CD4-positive, alpha-beta T cell treated with Interleukin-4 for 1 hour (primary cell): ENCODE data around the gene CARD18.

ENCODE experiments used
- DNase-seq, 2 donors: peaks; one replicate each; pipeline ENCODE4 v3.0.0-alpha.2; 2020 to 2022

CARD18 gene

DNA sequence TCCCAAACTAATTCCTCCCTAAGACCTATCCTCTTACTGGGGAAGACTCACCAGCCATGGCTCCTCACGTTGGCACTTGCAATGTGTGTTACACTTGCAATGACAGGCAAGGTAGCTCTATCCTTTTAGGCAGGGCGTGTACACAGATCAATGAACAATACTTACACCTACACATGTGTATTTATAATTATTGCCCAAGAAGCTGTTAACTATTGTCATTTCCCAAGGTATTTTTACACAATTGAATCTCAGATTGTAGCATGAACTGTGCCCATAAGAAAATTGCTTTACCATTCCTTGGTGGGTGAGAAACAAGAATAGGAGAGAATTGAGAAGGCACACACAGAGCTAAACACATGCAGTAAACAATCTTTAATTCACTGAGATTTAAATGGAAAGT lies at the start of gene CARD18:
Gene CARD18, minus strand, starts transcription at position 101 of the 400 bp plus-strand sequence. Its CDS starts 43 bp downstream, at position 58.
- DNase-seq = no peak

DNA sequence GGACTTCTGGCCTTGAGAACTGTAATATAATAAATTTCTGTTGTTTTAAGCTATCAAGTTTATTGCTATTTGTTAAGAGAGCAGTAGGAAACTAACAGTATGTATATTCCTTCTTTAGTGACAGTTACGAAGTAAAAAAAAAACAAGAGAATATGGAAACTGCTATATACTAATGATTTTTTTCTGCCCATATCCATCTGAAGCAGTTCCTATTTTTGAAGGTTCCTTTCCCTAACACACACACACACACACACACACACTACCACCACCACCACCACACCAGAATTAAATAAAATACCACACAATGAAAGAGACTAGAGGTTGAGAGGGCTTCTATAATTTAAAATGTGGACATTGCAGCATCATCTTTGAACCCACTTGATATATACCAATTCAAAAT lies 44.4 kb upstream of the CARD18 start:
- no peak for DNase-seq

DNA sequence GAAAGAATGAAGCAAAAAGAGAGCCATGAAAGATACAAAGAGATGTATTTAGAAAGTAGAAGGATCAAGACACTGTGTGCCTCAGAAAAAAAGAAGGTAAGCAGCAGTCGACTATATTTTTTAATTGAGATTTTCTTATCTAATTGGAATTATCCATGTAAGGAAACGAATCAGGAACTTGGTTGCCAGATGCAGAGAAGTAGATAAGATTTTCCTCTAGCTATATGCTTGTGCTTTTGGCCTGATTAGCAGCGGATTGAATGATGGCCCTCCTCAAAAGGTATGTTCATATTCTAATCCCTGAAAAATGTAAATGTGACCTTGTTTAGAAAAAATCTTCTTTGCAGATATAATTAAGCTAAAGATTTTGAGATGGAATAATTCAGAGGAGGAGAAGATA lies 43.9 kb upstream of the CARD18 start:
- DNase-seq = no peak

DNA sequence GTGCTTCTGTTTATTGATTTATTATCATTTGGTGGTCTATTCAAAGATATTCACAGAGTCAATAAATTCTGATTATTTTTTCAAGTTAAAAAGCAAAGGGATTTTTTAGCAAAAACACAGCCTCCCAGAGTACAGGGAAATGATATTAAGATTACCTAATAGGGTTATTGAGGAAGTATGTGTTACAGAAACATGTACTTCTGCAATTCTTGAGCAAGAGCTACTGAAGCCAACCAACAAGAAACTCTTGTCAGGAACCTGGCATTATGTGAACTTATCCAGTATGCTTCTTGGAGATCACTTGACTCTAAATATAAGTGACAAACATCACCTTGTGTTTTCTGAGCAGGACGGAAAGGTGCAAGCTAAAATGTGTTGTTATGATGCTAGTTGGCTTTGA lies 42.0 kb upstream of the CARD18 start:
- peak in 1 of 2 donors; percentile 7 for DNase-seq

GRCh38 chr11:105181100-105181499 lies 41.5 kb upstream of the CARD18 start:
- DNase-seq = peak in 1 of 2 donors; percentile 22

- DNase-seq = no peak
These were observed 40.1 kb upstream of the CARD18 start for GRCh38 chr11:105179542-105180278.

- DNase-seq = no peak
These were observed 38.1 kb upstream of the CARD18 start for GRCh38 chr11:105177658-105178057.

- DNase-seq = no peak
These were observed 28.9 kb upstream of the CARD18 start for GRCh38 chr11:105168457-105168856.

- DNase-seq = no peak
These were observed 27.7 kb upstream of the CARD18 start for GRCh38 chr11:105167244-105167643.

DNA sequence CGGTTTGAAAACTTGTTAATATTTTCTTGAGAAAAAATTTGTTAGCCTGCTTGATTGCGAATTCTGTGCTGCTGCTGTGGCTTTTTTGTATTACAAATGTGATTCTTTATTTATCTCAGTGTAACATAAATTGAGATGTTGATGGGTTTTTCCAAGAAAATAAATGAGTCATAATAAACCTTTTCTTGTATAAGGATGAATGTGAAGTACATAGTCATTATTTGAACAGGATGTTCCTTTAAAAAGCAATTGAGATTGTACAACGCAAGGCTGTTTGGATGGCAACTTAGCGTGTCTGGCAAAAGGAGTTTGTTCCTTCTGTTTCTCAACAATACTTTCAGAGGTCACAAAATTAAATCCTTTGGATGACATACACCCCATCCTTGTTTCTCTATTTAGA lies 24.6 kb upstream of the CARD18 start:
- DNase-seq = no peak

DNA sequence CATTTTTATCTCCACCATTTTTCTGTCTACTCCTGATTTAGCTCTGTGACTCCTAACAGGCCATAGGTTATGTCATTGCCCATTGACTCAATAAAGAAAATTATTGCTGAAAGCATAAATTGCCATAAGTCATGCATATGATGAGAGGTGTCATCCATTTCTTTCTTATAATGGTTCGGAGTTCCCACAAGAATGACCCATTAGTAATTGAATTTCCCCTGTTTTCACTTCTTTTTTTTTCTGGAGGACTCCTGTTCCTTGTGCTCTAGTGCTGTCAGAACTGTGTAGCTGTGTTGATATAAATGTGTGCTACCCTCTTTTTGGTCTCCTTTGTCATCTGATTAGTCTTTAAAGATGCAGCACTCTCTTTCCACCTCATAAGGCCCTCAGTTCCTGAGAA lies 22.9 kb upstream of the CARD18 start:
- no peak for DNase-seq

DNA sequence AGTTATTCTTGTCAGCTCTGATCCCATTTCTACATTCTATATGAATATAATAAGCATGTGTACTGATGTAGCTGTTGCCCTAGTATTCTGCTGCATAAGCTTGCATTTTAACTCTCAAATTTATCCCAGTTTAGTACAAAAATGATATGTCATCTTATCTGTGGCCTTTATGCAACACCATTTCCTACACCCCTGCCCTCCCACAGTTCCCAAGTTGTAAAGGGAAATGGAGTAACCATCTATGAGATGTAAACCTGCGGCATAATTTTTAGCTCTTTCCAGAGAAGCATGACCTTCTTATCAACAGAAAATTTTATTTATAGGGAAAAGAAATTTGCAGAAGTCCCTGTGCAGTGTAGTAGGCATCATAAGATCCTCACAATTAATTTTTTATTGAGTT lies 18.9 kb upstream of the CARD18 start:
- DNase-seq = no peak

DNA sequence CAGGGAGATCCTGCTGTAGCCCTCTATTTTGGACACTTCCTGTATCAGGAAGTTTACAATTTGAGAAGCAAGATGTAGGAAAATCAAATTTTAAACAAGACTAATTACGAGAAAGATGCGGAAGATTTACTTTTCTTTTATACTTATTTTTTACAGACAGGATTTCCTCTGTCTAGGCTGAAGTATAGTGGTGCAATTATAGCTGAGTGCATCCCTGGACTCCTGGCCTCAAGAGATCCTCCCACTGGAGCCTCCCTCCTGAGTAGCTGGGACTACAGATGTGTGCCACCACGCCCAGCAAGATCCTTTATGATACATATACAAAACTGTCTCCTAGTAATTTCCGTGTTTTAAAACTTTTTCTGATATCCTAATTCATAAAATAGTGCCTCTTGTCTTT lies 17.2 kb upstream of the CARD18 start:
- no peak for DNase-seq

GRCh38 chr11:105156231-105156630 lies 16.7 kb upstream of the CARD18 start:
- DNase-seq = no peak

DNA sequence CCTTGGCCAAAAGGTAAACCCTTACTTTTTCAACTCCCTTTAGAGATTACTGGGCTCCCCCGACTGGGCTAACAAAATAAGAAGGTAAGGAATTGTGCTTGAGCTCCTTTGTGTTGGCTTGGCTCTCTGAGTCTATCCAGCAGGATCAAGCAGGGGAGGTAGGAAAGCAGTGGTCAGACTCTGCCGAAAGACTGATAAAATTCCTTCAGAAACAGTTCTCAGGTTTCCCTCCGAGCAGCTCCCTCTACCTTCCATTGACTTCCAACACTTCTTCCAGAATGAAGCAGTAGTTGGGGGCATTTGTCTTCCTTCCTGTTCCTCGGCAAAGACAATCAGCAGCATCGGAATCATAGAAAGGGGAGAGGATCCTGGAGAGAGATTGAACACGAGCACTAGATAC lies 16.1 kb upstream of the CARD18 start:
- no peak for DNase-seq

DNA sequence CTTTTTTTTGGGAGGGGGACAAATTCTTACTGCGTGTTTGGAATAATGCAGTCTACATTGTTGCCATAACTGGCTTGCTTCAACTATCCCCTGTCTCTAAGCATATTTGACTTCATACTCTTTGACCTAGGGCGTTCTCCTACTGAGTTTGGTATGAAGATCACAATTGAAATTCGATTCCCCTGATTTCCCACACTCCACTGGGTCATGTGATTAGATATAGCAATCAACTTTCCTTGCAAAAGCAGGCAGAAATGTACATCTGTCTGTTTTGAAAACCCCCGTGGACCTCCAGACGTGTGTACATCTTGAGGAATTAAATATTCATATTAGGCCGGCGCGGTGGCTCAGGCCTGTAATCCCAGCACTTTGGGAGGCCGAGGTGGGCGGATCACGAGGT lies 13.8 kb upstream of the CARD18 start:
- DNase-seq = no peak

DNA sequence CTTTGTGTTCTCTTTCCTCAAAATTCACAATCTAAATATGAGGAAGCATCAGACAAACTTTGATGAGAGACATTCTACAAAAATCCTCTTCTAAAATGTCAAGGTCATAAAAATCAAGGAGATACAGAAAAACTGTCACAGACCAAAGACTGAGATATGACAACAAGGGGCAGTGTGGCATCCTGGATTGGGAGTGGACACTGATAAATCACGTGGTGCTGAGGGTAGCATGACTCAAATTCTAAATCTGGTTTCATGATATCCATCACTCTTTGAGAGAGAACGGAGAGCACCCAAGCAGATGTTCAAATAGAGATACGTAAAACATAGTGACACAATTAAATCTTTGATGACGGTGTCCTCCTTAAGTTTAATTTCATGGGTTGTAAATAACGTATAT lies 13.0 kb upstream of the CARD18 start:
- DNase-seq = no peak

DNA sequence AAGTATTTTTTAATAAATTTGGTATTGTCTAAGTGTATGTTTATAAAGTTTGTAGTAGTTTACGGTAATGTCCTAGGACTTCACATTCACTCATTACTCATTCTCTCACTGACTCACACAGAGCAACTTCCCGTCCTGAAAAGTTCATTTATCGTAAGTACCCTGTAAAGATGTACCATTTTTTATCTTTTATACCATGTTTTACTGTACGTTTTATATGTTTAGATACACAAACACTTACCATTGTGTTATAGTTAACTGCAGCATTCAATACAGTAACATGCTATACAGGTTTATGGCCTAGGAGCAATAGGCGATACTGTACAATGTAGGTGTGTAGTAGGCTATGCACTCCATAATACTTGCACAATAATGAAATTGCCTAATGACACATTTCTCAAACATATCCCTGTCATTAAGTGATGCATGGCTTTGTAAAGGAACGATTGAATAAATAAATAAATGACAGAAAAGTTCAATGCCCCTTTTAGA lies 12.5 kb upstream of the CARD18 start:
- DNase-seq = no peak

DNA sequence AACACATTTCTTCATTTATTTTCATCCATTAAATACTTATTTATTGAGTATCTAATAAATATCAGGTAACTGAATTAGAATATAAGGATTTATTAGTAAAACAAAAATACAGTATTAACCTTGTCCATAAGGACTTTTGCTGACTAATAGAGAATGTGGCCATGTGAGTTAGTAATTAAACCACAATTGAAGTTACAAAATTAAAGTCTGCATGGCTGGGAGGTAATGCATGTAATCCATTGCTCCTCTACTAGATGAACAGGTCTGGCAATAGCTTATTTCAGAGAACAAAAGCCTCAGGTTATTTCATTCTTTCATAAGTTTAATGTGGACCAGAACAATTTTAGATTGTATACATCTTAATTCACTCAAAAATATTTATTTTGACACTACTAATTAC lies 9.9 kb upstream of the CARD18 start:
- no peak for DNase-seq

DNA sequence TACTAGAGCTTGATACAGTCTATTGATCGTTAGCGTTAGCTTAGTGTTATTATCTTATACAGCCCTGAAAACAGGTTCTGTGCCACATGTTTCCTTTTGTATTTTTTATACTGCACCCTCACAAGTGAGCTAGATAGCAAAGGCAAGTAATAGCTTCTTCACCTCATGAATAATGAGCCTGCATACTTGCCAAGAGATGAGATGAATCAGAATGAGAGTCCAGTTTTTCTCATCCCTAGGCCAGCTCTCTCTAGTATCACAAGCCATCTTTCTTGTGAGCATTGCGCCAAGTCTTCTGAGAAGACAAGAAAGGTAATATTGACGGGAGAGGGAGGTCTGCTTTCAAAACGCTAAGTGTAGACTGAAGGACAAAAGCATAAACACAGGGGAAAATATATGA lies 8.7 kb upstream of the CARD18 start:
- no peak for DNase-seq

GRCh38 chr11:105144887-105145286 lies 5.3 kb upstream of the CARD18 start:
- no peak for DNase-seq

DNA sequence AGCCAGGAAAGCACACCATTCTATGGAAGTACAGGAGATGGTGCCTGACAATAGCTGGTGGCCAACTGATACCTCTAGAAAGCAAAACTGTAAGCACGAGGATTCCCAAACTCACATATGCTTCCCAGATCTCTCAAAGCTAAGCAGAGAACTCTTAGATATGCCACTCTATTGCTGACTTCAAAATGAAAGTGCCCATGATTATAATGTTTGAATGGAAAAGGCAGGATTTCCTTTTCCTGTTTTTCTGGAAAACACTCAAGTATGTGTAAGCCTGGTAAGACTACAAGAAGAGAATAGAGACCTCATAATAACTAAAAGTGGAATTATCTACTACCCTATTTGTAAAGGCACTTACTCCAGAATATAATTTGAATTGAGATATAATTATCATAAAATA lies 2.6 kb upstream of the CARD18 start:
- no peak for DNase-seq

DNA sequence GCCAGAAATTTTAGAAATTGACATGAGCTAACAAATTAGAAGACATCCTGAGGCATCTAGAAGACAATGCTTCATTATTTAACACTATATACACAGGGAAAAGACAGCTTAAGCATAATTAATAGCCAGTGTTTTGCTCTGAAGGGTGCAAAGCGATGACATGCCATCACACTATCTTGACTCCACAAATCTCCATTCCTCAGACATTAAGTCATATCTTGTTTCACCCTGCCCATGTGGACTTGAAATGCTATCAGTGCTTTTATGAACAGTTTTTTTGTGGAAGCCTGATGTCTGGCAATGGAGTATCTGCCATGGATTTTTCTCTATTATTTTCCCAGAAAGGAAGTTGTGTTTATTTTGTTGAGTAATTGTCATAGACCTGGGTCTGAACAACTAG lies 2.3 kb downstream of the CARD18 start:
- DNase-seq = no peak

GRCh38 chr11:105135883-105136282 lies 3.7 kb downstream of the CARD18 start:
- DNase-seq = no peak
